Neural cell (in vitro differentiated cells): Measurements from ENCODE around the gene DIP2C. TPM values are rescaled to one million over a fixed set of nuclear protein-coding genes. Genes with fewer than 3 reads are reported as not detected.
"Not testable (repeated sequence)": the region's sequence is repeated elsewhere in the genome, so short reads cannot be mapped to it uniquely, and the experiment has no call there.

ENCODE experiments used
- H2AFZ ChIP-seq: fragments of 200-600, 300-800 bp; sonication (generic), shearing (Covaris generic); 2 replicates; pipeline ENCODE4 v1.6.0; 2014; ENCODE audit warnings: low read depth, mild to moderate bottlenecking, antibody characterized with exemption, low read length, moderate library complexity
- H3F3A ChIP-seq: fragments of 200-600 bp; shearing (Covaris generic); 2 replicates; pipeline ENCODE4 v1.6.1; 2016; ENCODE audit warnings: mild to moderate bottlenecking, moderate library complexity, mixed read lengths, antibody characterized with exemption, low read length; ENCODE audit not compliant: insufficient read depth, poor library complexity, severe bottlenecking
- H3K27ac ChIP-seq: fragments of 200-600, 300-800 bp; sonication (generic), shearing (Covaris generic); 2 replicates; pipeline ENCODE4 v1.5.1; 2014; ENCODE audit warnings: mild to moderate bottlenecking, low read length, moderate library complexity
- H3K27me3 ChIP-seq: fragments of 300-800, 200-600 bp; sonication (generic), shearing (Covaris generic); 2 replicates; pipeline ENCODE4 v1.6.0; 2014; ENCODE audit warnings: mild to moderate bottlenecking, low read depth, low read length, moderate library complexity; ENCODE audit not compliant: insufficient read depth
- H3K36me3 ChIP-seq: fragments of 300-800, 200-600 bp; sonication (generic), shearing (Covaris generic); 2 replicates; pipeline ENCODE4 v1.5.1; 2014; ENCODE audit warnings: mild to moderate bottlenecking, antibody characterized with exemption, low read length, moderate library complexity; ENCODE audit not compliant: insufficient read depth
- H3K4me2 ChIP-seq: fragments of 300-800, 200-600 bp; sonication (generic), shearing (Covaris generic); 2 replicates; pipeline ENCODE4 v1.6.0; 2014; ENCODE audit warnings: mild to moderate bottlenecking, low read length
- H3K4me3 ChIP-seq: fragments of 300-800, 200-600 bp; sonication (generic), shearing (Covaris generic); 2 replicates; pipeline ENCODE4 v1.5.1; 2014; ENCODE audit warnings: mild to moderate bottlenecking, low read length, moderate library complexity
- H3K79me2 ChIP-seq: fragments of 200-600 bp; shearing (Covaris generic); replicated peaks from 2 replicates; pipeline ENCODE4 v1.6.0; 2014; ENCODE audit warnings: mild to moderate bottlenecking, low read length, moderate library complexity; ENCODE audit not compliant: insufficient read depth
- H3K9ac ChIP-seq: fragments of 300-800, 200-600 bp; sonication (generic), shearing (Covaris generic); 2 replicates; pipeline ENCODE4 v1.6.1; 2016; ENCODE audit warnings: mild to moderate bottlenecking, low read length, mixed read lengths
- H3K9me2 ChIP-seq: fragments of 200-600 bp; shearing (Covaris generic); 2 replicates; pipeline ENCODE4 v1.6.1; 2016; ENCODE audit warnings: mild to moderate bottlenecking, low read length, mixed read lengths; ENCODE audit not compliant: insufficient read depth
- H3K9me3 ChIP-seq: fragments of 200-600, 300-800 bp; sonication (generic), shearing (Covaris generic); 2 replicates; pipeline ENCODE4 v1.6.1; 2016; ENCODE audit warnings: mild to moderate bottlenecking, mixed run types, low read length, moderate library complexity, mixed read lengths
- H4K20me1 ChIP-seq: fragments of 200-600 bp; shearing (Covaris generic); 2 replicates; pipeline ENCODE4 v1.6.1; 2016; ENCODE audit warnings: mild to moderate bottlenecking, mixed run types; ENCODE audit not compliant: insufficient read depth
- EP300 ChIP-seq: fragments of 450-650 bp; conservative IDR thresholded peaks from 2 replicates; pipeline ENCODE4 v1.6.1; 2014; ENCODE audit warnings: antibody characterized with exemption, mild to moderate bottlenecking, moderate library complexity; ENCODE audit not compliant: poor library complexity, severe bottlenecking
- EZH2 ChIP-seq: fragments of 200-600, 300-800 bp; shearing (Covaris generic), sonication (generic); IDR thresholded peaks from 2 replicates; pipeline ENCODE4 v1.6.1; 2014; ENCODE audit warnings: antibody characterized with exemption, low read length, borderline replicate concordance, mild to moderate bottlenecking; ENCODE audit not compliant: insufficient read depth, poor library complexity, severe bottlenecking
- MXI1 ChIP-seq: fragments of 450-650 bp; conservative IDR thresholded peaks from 2 replicates; pipeline ENCODE4 v1.6.1; 2014; ENCODE audit warnings: antibody characterized with exemption, mild to moderate bottlenecking; ENCODE audit not compliant: poor library complexity, severe bottlenecking
- POLR2AphosphoS5 ChIP-seq: IDR thresholded peaks from 2 replicates; pipeline ENCODE4 v1.6.1; 2012
- RAD21 ChIP-seq: fragments of 450-650 bp; conservative IDR thresholded peaks from 2 replicates; pipeline ENCODE4 v1.6.1; 2014; ENCODE audit warnings: antibody characterized with exemption, mild to moderate bottlenecking, moderate library complexity
- SMC3 ChIP-seq: fragments of 450-650 bp; conservative IDR thresholded peaks from 2 replicates; pipeline ENCODE4 v1.6.1; 2014; ENCODE audit warnings: antibody characterized with exemption, mild to moderate bottlenecking, moderate library complexity; ENCODE audit not compliant: poor library complexity
- TAF1 ChIP-seq: IDR thresholded peaks from 2 replicates; pipeline ENCODE4 v1.6.1; 2012; ENCODE audit warnings: low read depth
- polyA plus RNA-seq: library from polyadenylated mRNA; depleted of rRNA; stranded (reverse); fragments of >200 nt; gene quantifications from 2 replicates; pipeline ENCODE4 v1.2.3, GENCODE V29; 2014
- TF ChIP-seq, protein P1 (sequence below): IDR thresholded peaks from 2 replicates; pipeline ENCODE4 v1.6.1; 2012; ENCODE audit warnings: borderline replicate concordance
- TF ChIP-seq, protein P2 (sequence below): fragments of 450-650 bp; IDR thresholded peaks from 2 replicates; pipeline ENCODE4 v1.5.1; 2014; ENCODE audit warnings: antibody characterized with exemption, mild to moderate bottlenecking, moderate library complexity; ENCODE audit not compliant: poor library complexity, severe bottlenecking

DIP2C gene
- polyA plus RNA-seq, 1 donor from 2014 or later = 24.1 TPM

DNA sequence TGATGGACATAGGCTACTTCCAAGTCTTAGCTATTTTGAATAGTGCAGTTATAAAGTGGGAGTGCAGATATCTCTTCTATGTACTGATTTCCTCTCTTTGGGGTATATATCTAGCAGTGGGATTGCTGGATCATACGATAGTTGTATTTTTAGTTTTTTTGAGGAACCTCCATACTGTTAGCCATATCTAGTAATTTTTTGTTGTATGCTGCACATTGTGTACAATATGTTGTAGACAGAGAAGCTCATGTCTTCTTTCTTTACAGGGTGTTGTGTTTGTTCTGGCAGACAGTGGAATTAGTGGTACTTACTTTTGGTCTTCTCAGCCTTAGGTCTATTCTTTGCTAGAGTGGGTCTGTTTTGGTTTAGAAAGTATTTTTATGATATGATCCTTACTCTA is 13.7 kb upstream of the DIP2C start:
- TF ChIP-seq SMC3 (no peak), MXI1 (no peak), EZH2 (no peak), EP300 (no peak), TAF1 (no peak), RAD21 (no peak), POLR2AphosphoS5 (no peak)
- TF ChIP-seq, protein P1, sequence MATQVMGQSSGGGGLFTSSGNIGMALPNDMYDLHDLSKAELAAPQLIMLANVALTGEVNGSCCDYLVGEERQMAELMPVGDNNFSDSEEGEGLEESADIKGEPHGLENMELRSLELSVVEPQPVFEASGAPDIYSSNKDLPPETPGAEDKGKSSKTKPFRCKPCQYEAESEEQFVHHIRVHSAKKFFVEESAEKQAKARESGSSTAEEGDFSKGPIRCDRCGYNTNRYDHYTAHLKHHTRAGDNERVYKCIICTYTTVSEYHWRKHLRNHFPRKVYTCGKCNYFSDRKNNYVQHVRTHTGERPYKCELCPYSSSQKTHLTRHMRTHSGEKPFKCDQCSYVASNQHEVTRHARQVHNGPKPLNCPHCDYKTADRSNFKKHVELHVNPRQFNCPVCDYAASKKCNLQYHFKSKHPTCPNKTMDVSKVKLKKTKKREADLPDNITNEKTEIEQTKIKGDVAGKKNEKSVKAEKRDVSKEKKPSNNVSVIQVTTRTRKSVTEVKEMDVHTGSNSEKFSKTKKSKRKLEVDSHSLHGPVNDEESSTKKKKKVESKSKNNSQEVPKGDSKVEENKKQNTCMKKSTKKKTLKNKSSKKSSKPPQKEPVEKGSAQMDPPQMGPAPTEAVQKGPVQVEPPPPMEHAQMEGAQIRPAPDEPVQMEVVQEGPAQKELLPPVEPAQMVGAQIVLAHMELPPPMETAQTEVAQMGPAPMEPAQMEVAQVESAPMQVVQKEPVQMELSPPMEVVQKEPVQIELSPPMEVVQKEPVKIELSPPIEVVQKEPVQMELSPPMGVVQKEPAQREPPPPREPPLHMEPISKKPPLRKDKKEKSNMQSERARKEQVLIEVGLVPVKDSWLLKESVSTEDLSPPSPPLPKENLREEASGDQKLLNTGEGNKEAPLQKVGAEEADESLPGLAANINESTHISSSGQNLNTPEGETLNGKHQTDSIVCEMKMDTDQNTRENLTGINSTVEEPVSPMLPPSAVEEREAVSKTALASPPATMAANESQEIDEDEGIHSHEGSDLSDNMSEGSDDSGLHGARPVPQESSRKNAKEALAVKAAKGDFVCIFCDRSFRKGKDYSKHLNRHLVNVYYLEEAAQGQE = no peak
- TF ChIP-seq, protein P2, sequence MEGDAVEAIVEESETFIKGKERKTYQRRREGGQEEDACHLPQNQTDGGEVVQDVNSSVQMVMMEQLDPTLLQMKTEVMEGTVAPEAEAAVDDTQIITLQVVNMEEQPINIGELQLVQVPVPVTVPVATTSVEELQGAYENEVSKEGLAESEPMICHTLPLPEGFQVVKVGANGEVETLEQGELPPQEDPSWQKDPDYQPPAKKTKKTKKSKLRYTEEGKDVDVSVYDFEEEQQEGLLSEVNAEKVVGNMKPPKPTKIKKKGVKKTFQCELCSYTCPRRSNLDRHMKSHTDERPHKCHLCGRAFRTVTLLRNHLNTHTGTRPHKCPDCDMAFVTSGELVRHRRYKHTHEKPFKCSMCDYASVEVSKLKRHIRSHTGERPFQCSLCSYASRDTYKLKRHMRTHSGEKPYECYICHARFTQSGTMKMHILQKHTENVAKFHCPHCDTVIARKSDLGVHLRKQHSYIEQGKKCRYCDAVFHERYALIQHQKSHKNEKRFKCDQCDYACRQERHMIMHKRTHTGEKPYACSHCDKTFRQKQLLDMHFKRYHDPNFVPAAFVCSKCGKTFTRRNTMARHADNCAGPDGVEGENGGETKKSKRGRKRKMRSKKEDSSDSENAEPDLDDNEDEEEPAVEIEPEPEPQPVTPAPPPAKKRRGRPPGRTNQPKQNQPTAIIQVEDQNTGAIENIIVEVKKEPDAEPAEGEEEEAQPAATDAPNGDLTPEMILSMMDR = no peak
- no peaks in the 10 kb centered on the region for H3K9me3 ChIP-seq
- H3K9ac ChIP-seq = no peak overlapping the region
- H3K4me2 ChIP-seq = no peak overlapping the region
- H3K27ac ChIP-seq = no peak overlapping the region
- no peak overlapping the region for H2AFZ ChIP-seq
- no peaks in the 10 kb centered on the region for H3K27me3 ChIP-seq
- no peaks in the 10 kb centered on the region for H4K20me1 ChIP-seq
- no peaks in the 10 kb centered on the region for H3F3A ChIP-seq
- H3K4me3 ChIP-seq = no peak overlapping the region
- no peaks in the 10 kb centered on the region for H3K36me3 ChIP-seq
- no peaks in the 10 kb centered on the region for H3K79me2 ChIP-seq
- H3K9me2 ChIP-seq = no peaks in the 10 kb centered on the region

DNA sequence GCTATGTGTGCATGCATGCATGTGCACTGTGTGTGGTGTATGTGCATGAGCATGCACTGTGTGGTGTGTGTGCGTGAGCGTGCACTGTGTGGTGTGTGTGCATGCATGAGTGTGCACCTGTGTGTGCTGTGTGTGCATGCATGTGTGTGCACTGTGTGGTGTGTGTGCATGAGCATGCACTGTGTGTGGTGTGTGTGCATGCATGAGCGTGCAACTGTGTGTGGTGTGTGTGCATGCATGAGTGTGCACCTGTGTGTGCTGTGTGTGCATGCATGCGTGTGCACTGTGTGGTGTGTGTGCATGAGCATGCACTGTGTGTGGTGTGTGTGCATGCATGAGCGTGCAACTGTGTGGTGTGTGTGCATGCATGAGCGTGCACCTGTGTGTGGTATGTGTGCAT is 10.7 kb upstream of the DIP2C start:
- H3K27ac ChIP-seq, H2AFZ ChIP-seq, H3K4me3 ChIP-seq: not testable (repeated sequence)

DNA sequence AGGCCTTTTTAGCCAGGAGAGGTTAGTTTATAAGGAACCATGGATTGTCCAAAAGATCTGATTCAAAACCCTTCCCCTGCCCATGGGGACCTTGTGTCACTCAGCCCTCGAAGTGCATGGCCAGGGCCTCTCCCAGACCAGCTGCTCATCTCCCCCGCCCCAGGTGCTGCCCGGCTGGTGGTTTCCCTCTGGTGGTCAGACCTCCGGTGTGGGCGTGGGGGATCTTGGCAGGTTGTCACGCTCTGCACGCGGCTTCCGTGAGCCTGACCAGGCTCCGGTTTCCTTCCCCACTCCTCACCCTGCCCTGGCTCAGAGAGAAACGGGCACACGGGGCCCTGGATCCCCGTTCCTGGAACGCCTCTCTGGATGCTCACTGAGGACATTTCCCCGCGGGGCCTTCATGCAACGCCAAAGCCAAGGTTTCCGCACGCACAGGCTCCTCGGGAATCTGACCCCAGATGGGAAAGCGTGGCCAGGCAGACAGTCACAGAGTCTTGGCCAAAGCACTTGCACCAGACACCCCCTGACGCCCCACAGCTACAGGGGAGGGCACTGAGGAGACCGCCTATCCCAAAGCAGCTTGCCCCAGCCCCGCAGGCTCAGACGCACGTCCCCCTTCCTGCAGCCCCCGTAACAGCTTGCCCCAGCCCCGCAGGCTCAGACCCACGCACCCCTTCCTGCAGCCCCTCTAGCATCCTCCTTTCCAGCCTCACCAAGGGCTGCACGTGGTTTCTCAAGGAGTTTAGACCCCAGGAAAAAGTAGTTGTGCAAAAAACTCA is 7.8 kb upstream of the DIP2C start:
- Histone ChIP-seq H3K9me2 (no peaks in the 10 kb centered on the region), H3K9me3 (no peaks in the 10 kb centered on the region), H3F3A (no peaks in the 10 kb centered on the region), H3K79me2 (no peaks in the 10 kb centered on the region), H3K27ac (no peak overlapping the region), H4K20me1 (no peaks in the 10 kb centered on the region), H3K36me3 (no peaks in the 10 kb centered on the region), H2AFZ (no peak overlapping the region), H3K27me3 (no peaks in the 10 kb centered on the region), H3K4me3 (no peak overlapping the region), H3K4me2 (no peak overlapping the region), H3K9ac (no peak overlapping the region)
- TF ChIP-seq, protein P2 = no peak
- no peak for TF ChIP-seq POLR2AphosphoS5
- TF ChIP-seq RAD21 = no peak
- no peak for TF ChIP-seq MXI1
- TF ChIP-seq TAF1 = no peak
- no peak for TF ChIP-seq SMC3
- no peak for TF ChIP-seq EP300
- TF ChIP-seq, protein P1 = no peak
- no peak for TF ChIP-seq EZH2

More for the DNA sequence above, 10.7 kb upstream of the DIP2C start:
- not testable (repeated sequence) for H3F3A ChIP-seq, H3K9me2 ChIP-seq, H3K9me3 ChIP-seq, H3K4me2 ChIP-seq, H3K9ac ChIP-seq, H4K20me1 ChIP-seq, H3K79me2 ChIP-seq, H3K27me3 ChIP-seq, H3K36me3 ChIP-seq
